Neuronal stem cell (in vitro differentiated cells): ENCODE results near the gene XYLT1.

Experiments used
- DNase-seq: peaks from one replicate; pipeline ENCODE4 v3.0.0-alpha.2; 2013; ENCODE audit warnings: low spot score
- H2AFZ ChIP-seq: one replicate; pipeline ENCODE4 v1.6.1; 2013; ENCODE audit warnings: mild to moderate bottlenecking, low read length, inconsistent platforms
- H2AK5ac ChIP-seq: 2 replicates; pipeline ENCODE4 v1.6.1; 2013; ENCODE audit warnings: low read depth, mild to moderate bottlenecking, inconsistent platforms, low read length, moderate library complexity, mixed read lengths
- H2BK120ac ChIP-seq: 2 replicates; pipeline ENCODE4 v1.6.1; 2013; ENCODE audit warnings: low read depth, mild to moderate bottlenecking, inconsistent platforms, low read length, moderate library complexity, mixed read lengths
- H2BK12ac ChIP-seq: one replicate; pipeline ENCODE4 v1.6.1; 2013; ENCODE audit warnings: low read length, inconsistent platforms
- H2BK15ac ChIP-seq: 2 replicates; pipeline ENCODE4 v1.6.1; 2013; ENCODE audit warnings: mild to moderate bottlenecking, low read length, inconsistent platforms, mixed read lengths
- H2BK5ac ChIP-seq: one replicate; pipeline ENCODE4 v1.6.1; 2013; ENCODE audit warnings: inconsistent platforms, mild to moderate bottlenecking, low read length, moderate library complexity
- H3K14ac ChIP-seq: one replicate; pipeline ENCODE4 v1.6.1; 2013; ENCODE audit warnings: low read length, inconsistent platforms
- H3K18ac ChIP-seq: 2 replicates; pipeline ENCODE4 v1.6.1; 2013; ENCODE audit warnings: low read length, inconsistent platforms
- H3K23ac ChIP-seq: 2 replicates; pipeline ENCODE4 v1.6.1; 2013; ENCODE audit warnings: low read depth, mild to moderate bottlenecking, mixed read lengths, low read length, inconsistent platforms; ENCODE audit not compliant: poor library complexity
- H3K27ac ChIP-seq: replicated peaks from 3 replicates; pipeline ENCODE4 v1.5.1; 2013; ENCODE audit warnings: low read length, inconsistent platforms
- H3K27me3 ChIP-seq, 3 experiments: 2 replicates each; pipeline ENCODE4 v1.6.1; 2013; ENCODE audit warnings: low read length in 3 of 3, mild to moderate bottlenecking in 2 of 3, inconsistent platforms in 1 of 3, low read depth in 1 of 3, mixed read lengths in 1 of 3, moderate library complexity in 1 of 3; ENCODE audit not compliant: control insufficient read depth in 3 of 3, insufficient read depth in 3 of 3
- H3K36me3 ChIP-seq, 2 donors: replicated peaks in 1 of 2; 2 replicates each; pipeline ENCODE4 v1.6.1; 2013; ENCODE audit warnings: low read length in 2 of 2; ENCODE audit not compliant: control insufficient read depth in 2 of 2, insufficient read depth in 2 of 2
- H3K4ac ChIP-seq: 2 replicates; pipeline ENCODE4 v1.6.1; 2013; ENCODE audit warnings: inconsistent platforms, mild to moderate bottlenecking, low read length, moderate library complexity
- H3K4me1 ChIP-seq, 2 donors: 1 replicate in 1 of 2; 2 replicates in 1 of 2; pipeline ENCODE4 v1.6.1; 2013; ENCODE audit warnings: low read length in 2 of 2, low read depth in 1 of 2; ENCODE audit not compliant: control insufficient read depth in 2 of 2, insufficient read depth in 1 of 2
- H3K4me2 ChIP-seq: one replicate; pipeline ENCODE4 v1.6.1; 2013; ENCODE audit warnings: mild to moderate bottlenecking, low read length, inconsistent platforms; ENCODE audit not compliant: insufficient read depth, poor library complexity, severe bottlenecking
- H3K4me3 ChIP-seq, 2 donors: 2 replicates each; pipeline ENCODE4 v1.5.1; 2013; ENCODE audit warnings: low read length in 2 of 2, mild to moderate bottlenecking in 2 of 2, inconsistent platforms in 1 of 2, moderate library complexity in 1 of 2
- H3K79me1 ChIP-seq: one replicate; pipeline ENCODE4 v1.6.1; 2013; ENCODE audit warnings: low read depth, mild to moderate bottlenecking, inconsistent platforms, low read length, moderate library complexity
- H3K9ac ChIP-seq: one replicate; pipeline ENCODE4 v1.6.1; 2013; ENCODE audit warnings: mild to moderate bottlenecking, low read depth, low read length, inconsistent platforms; ENCODE audit not compliant: poor library complexity
- H3K9me3 ChIP-seq, 2 donors: replicated peaks in 1 of 2; 2 replicates each; pipeline versions ENCODE3 to v1.6.1; 2013; ENCODE audit warnings: low read length in 2 of 2, mild to moderate bottlenecking in 2 of 2, inconsistent platforms in 1 of 2, low read depth in 1 of 2, mixed read lengths in 1 of 2, moderate library complexity in 1 of 2; ENCODE audit not compliant: control insufficient read depth in 2 of 2, insufficient read depth in 1 of 2
- H4K8ac ChIP-seq: one replicate; pipeline ENCODE4 v1.6.1; 2013; ENCODE audit warnings: low read depth, mild to moderate bottlenecking, inconsistent platforms, low read length, moderate library complexity
- H4K91ac ChIP-seq: one replicate; pipeline ENCODE4 v1.6.1; 2013; ENCODE audit warnings: low read length, low read depth, mild to moderate bottlenecking, inconsistent platforms; ENCODE audit not compliant: poor library complexity
- WGBS, 2 donors: extraction: QIAGEN DNeasy Blood & Tissue Kit; methylation state at CpG; one replicate each; pipeline ENCODE4 v1.1.7; 2013; ENCODE audit warnings: missing lambda C conversion rate in 2 of 2, mixed read lengths in 1 of 2; ENCODE audit not compliant: insufficient read length in 2 of 2, insufficient replicate concordance in 1 of 2; ENCODE audit errors: extremely low coverage in 2 of 2; 5-methylcytosine and 5-hydroxymethylcytosine counted together

The XYLT1 gene

GRCh38 chr16:17147942-17148341, 322.8 kb downstream of the XYLT1 start:
- Histone ChIP-seq H3K4me1 (peaks cover 0 to 5% of the 10 kb centered on the region in 2 donors), H3K18ac (no peak overlapping the region), H2BK5ac (no peak overlapping the region), H3K36me3 (no peaks in the 10 kb centered on the region), H3K14ac (no peak overlapping the region), H2AFZ (no peak overlapping the region), H4K8ac (no peak overlapping the region), H3K4me2 (no peak overlapping the region), H3K27ac (no peak overlapping the region), H3K4ac (no peak overlapping the region), H2BK12ac (no peak overlapping the region), H3K9ac (no peak overlapping the region), H4K91ac (no peak overlapping the region), H3K9me3 (no peaks in the 10 kb centered on the region), H3K79me1 (peaks cover 3% of the 10 kb centered on the region), H3K23ac (no peak overlapping the region), H3K27me3 (no peaks in the 10 kb centered on the region), H2AK5ac (no peak overlapping the region), H3K4me3 (no peak overlapping the region), H2BK15ac (no peak overlapping the region), H2BK120ac (no peak overlapping the region)
- no peak for DNase-seq
- WGBS, 2 donors: no CpG with 5 or more reads among the region's 3 CpGs

GRCh38 chr16:17145029-17145428, 325.7 kb downstream of the XYLT1 start:
- no peaks in the 10 kb centered on the region for H3K9me3 ChIP-seq
- H3K14ac ChIP-seq: no peak overlapping the region
- H2BK5ac ChIP-seq: no peak overlapping the region
- no CpG with 5 or more reads among the region's 2 CpGs for WGBS, 2 donors
- no peak for DNase-seq
- H3K23ac ChIP-seq: no peak overlapping the region
- no peaks in the 10 kb centered on the region for H3K27me3 ChIP-seq
- no peak overlapping the region for H3K4me2 ChIP-seq
- no peak overlapping the region for H4K8ac ChIP-seq
- H3K79me1 ChIP-seq: peaks cover 3% of the 10 kb centered on the region
- no peak overlapping the region for H4K91ac ChIP-seq
- H3K9ac ChIP-seq: no peak overlapping the region
- H3K36me3 ChIP-seq: no peaks in the 10 kb centered on the region
- no peak overlapping the region for H2AFZ ChIP-seq
- H2AK5ac ChIP-seq: no peak overlapping the region
- no peak overlapping the region for H2BK12ac ChIP-seq
- H3K18ac ChIP-seq: no peak overlapping the region
- H3K4me3 ChIP-seq: no peak overlapping the region
- peaks cover 0 to 3% of the 10 kb centered on the region in 2 donors for H3K4me1 ChIP-seq
- no peak overlapping the region for H2BK15ac ChIP-seq
- H3K4ac ChIP-seq: no peak overlapping the region
- H3K27ac ChIP-seq: no peak overlapping the region
- no peak overlapping the region for H2BK120ac ChIP-seq

DNA sequence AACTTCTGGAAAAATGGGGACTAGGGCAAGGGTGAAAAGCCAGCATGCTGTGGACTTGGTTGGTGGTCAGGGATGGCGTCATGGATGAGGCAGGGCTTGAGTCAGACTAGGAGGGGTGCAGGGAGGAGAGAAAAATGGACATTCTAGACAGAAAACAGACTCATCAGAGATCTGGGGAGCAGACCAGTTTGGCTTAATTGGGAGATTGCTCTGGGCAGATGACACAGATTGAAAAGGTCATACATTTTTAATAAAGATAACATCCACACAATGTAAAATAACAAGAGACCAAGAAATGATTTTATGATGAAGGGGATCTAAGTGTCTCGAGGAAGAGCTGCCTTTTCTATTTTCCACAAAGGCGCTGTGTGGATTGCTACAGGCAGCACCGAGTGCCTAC, 326.3 kb downstream of the XYLT1 start:
- Histone ChIP-seq H3K14ac (no peak overlapping the region), H3K4me1 (peaks cover 0 to 3% of the 10 kb centered on the region in 2 donors), H2AFZ (no peak overlapping the region), H3K9me3 (no peaks in the 10 kb centered on the region), H3K79me1 (peaks cover 3% of the 10 kb centered on the region), H3K4ac (no peak overlapping the region), H3K18ac (no peak overlapping the region), H2BK120ac (no peak overlapping the region), H3K23ac (no peak overlapping the region), H2BK15ac (no peak overlapping the region), H4K91ac (no peak overlapping the region), H2BK5ac (no peak overlapping the region), H3K4me2 (no peak overlapping the region), H3K9ac (no peak overlapping the region), H3K27me3 (no peaks in the 10 kb centered on the region), H2AK5ac (no peak overlapping the region), H3K27ac (no peak overlapping the region), H3K4me3 (no peak overlapping the region), H4K8ac (no peak overlapping the region), H2BK12ac (no peak overlapping the region), H3K36me3 (no peaks in the 10 kb centered on the region)
- no CpG with 5 or more reads among the region's 4 CpGs for WGBS, 2 donors
- no peak for DNase-seq

DNA sequence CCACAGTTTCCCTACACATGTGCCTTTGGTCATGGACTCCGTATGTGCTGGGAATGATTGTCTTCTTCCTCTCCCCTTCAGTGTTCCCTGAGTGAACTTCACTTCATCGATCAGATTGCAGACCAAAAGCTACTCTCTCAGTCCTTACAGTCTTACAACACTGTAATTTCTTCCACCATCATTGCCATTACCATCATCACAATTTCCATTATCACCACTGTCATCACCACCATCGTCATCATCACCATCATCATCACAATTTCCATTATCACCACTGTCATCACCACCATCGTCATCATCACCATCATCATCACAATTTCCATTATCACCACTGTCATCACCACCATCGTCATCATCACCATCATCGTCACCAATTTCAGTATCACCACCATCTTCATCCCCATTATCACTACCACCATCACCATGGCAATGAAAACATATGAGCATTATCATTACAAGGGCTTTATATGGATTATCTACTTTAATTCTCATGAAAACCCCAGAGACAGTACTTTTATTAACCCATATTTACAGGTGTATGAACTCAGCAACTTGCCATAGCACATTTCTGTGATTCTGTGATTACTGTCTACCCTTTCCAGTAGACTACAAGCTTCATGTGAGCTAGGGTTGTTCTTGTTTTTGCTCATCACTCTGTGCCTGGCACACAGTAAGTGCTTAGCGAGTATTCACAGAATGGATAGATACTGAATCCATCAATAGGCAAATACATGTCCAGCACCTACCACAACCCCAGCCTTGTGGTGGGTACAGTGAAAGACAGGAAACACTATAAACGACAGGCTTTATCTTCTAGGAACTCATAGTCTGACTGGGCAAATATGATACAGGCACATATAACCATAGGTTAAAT, 327.0 kb downstream of the XYLT1 start:
- DNase-seq: no peak
- no peak overlapping the region for H3K9ac ChIP-seq
- H3K27ac ChIP-seq: no peak overlapping the region
- H3K27me3 ChIP-seq: no peaks in the 10 kb centered on the region
- peaks cover 0 to 3% of the 10 kb centered on the region in 2 donors for H3K4me1 ChIP-seq
- no peak overlapping the region for H2BK12ac ChIP-seq
- no peak overlapping the region for H4K91ac ChIP-seq
- H2BK15ac ChIP-seq: no peak overlapping the region
- H2BK120ac ChIP-seq: no peak overlapping the region
- no peak overlapping the region for H4K8ac ChIP-seq
- 100% methylated on average over 2 of the region's 8 CpGs; no CpG with 5 or more reads in 1 of the 2 donors for WGBS, 2 donors
- H3K4ac ChIP-seq: no peak overlapping the region
- no peaks in the 10 kb centered on the region for H3K36me3 ChIP-seq
- no peak overlapping the region for H3K23ac ChIP-seq
- no peak overlapping the region for H3K18ac ChIP-seq
- no peak overlapping the region for H3K4me3 ChIP-seq
- no peaks in the 10 kb centered on the region for H3K9me3 ChIP-seq
- no peak overlapping the region for H3K4me2 ChIP-seq
- no peak overlapping the region for H2AK5ac ChIP-seq
- peaks cover 3% of the 10 kb centered on the region for H3K79me1 ChIP-seq
- H3K14ac ChIP-seq: no peak overlapping the region
- no peak overlapping the region for H2BK5ac ChIP-seq
- H2AFZ ChIP-seq: no peak overlapping the region
